PC-3 (cell line): ENCODE measurements around the gene NFYC. TPM values are rescaled to one million over a fixed set of nuclear protein-coding genes. Genes with fewer than 3 reads are reported as not detected.

Experiments used
- ATAC-seq: fragments of 200-7000 bp; cut with Tn5 transposase; 2 replicates; pipeline ENCODE4 v1.9.1; 2020; ENCODE audit warnings: mild to moderate bottlenecking, moderate library complexity
- BruUV-seq: library from RNA; stranded (reverse); fragments of 400-500 nt; replicated peaks from 2 replicates; lab custom pipeline; 2021; lab: Mats Ljungman, UMichigan
- CTCF ChIA-PET: fragments of 300-600 bp; sonication (Branson Sonifier 250); formaldehyde crosslinking; loops from one replicate; lab custom pipeline; 2022; ENCODE audit warnings: antibody characterized with exemption; lab: Charles Lee
- POLR2A ChIA-PET: fragments of 300-600 bp; sonication (Branson Sonifier 250); formaldehyde crosslinking; loops from one replicate; lab custom pipeline; 2022; ENCODE audit warnings: antibody characterized with exemption; ENCODE audit not compliant: unreplicated experiment; lab: Charles Lee
- DNase-seq: peaks from one replicate; pipeline ENCODE4 v3.0.0-alpha.2; 2015
- H2AFZ ChIP-seq: fragments of 300-600 bp; sonication (generic); 2 replicates; pipeline ENCODE4 v1.6.0; 2016; ENCODE audit warnings: antibody characterized with exemption, low read length
- H3F3A ChIP-seq: fragments of 300-600 bp; sonication (generic); one replicate; pipeline ENCODE4 v1.6.0; 2017; ENCODE audit warnings: antibody characterized with exemption, low read length, control low read depth, mild to moderate bottlenecking; ENCODE audit not compliant: unreplicated experiment
- H3K27ac ChIP-seq: fragments of 300-600 bp; sonication (generic); 2 replicates; pipeline ENCODE4 v1.5.1; 2016; ENCODE audit warnings: mild to moderate bottlenecking, low read length
- H3K27me3 ChIP-seq: fragments of 300-600 bp; sonication (generic); 2 replicates; pipeline ENCODE4 v1.6.1; 2016; ENCODE audit warnings: low read length, mixed read lengths
- H3K36me3 ChIP-seq: fragments of 300-600 bp; sonication (generic); 2 replicates; pipeline ENCODE4 v1.6.1; 2016; ENCODE audit warnings: low read depth, mixed run types, low read length, mixed read lengths
- H3K4me1 ChIP-seq: fragments of 300-600 bp; sonication (generic); 2 replicates; pipeline ENCODE4 v1.5.1; 2016; ENCODE audit warnings: low read length; ENCODE audit not compliant: insufficient read depth
- H3K4me2 ChIP-seq: fragments of 300-600 bp; sonication (generic); 2 replicates; pipeline ENCODE4 v1.6.0; 2016; ENCODE audit warnings: low read length
- H3K4me3 ChIP-seq: fragments of 300-600 bp; sonication (generic); 2 replicates; pipeline ENCODE4 v1.5.1; 2016; ENCODE audit warnings: mild to moderate bottlenecking, low read length, mixed read lengths
- H3K79me2 ChIP-seq: fragments of 300-600 bp; sonication (generic); 2 replicates; pipeline ENCODE4 v1.6.1; 2017; ENCODE audit warnings: low read length, mixed read lengths
- H3K9ac ChIP-seq: fragments of 300-600 bp; sonication (generic); 2 replicates; pipeline ENCODE4 v1.6.0; 2016; ENCODE audit warnings: mild to moderate bottlenecking, low read length
- H3K9me2 ChIP-seq: fragments of 300-600 bp; sonication (generic); replicated peaks from 2 replicates; pipeline ENCODE4 v1.6.1; 2016; ENCODE audit warnings: mixed run types, low read length, mixed read lengths
- H3K9me3 ChIP-seq: fragments of 300-600 bp; sonication (generic); 2 replicates; pipeline ENCODE4 v1.6.1; 2016; ENCODE audit warnings: low read length, mixed read lengths
- H4K20me1 ChIP-seq: fragments of 300-600 bp; sonication (generic); 2 replicates; pipeline ENCODE4 v1.6.1; 2016; ENCODE audit warnings: low read length, mixed read lengths
- CTCF ChIP-seq: fragments of 300-600 bp; sonication (generic); conservative IDR thresholded peaks from 2 replicates; pipeline ENCODE4 v1.5.1; 2017; ENCODE audit warnings: antibody characterized with exemption, low read depth, mild to moderate bottlenecking, low read length
- EZH2 ChIP-seq: fragments of 300-600 bp; sonication (generic); IDR thresholded peaks from one replicate; pipeline ENCODE4 v1.6.1; 2017; ENCODE audit warnings: antibody characterized with exemption, mild to moderate bottlenecking, low read length; ENCODE audit not compliant: unreplicated experiment
- EZH2phosphoT487 ChIP-seq: fragments of 300-600 bp; sonication (generic); IDR thresholded peaks from 2 replicates; pipeline ENCODE4 v1.6.1; 2018; ENCODE audit warnings: mild to moderate bottlenecking, antibody characterized with exemption, low read length, borderline replicate concordance
- intact Hi-C: fragments of 100-400 bp; cut with micrococcal nuclease; formaldehyde crosslinking; loops from 2 replicates; pipeline ENCODE4 v1.9.0; 2023
- total RNA-seq: library from RNA; depleted of rRNA; stranded (reverse); fragments of >200 nt; gene quantifications from 2 replicates; pipeline ENCODE4 v1.2.3, GENCODE V29; 2014

NFYC gene
- total RNA-seq, 1 experiment from 2014 or later: 52.6 TPM

DNA sequence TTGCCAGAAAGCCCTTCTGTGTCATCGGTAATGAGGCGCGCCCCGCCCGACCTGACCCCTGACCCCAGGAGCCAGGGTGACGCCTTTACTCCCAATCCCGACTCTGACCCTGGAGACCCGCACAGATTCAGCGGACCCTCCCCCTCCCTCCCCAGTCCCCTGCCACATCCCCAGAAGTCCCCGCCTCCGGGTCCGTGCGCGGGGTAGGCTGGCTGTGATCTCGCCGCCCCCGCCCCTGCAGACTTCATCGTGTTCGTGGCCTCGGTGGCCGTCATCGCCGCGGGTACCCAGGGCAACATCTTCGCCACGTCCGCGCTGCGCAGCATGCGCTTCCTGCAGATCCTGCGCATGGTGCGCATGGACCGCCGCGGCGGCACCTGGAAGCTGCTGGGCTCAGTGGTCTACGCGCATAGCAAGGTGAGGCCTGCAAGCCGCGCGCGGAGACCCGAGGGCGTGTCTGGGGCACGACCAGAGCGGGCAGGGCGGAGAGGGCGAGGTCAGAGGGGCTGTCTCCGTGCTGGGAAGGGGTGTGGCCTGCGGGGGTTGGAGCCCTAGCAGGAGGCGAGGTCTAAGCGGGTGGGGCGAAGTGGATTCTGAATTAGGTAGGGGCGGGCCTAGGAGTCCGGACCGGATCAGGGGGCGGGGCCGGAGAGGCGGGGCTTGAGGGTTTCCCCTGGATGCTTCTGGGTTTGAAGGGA lies 126.9 kb downstream of the NFYC start:
- no peaks in the 10 kb centered on the region for H3K79me2 ChIP-seq

GRCh38 chr1:40819101-40819500 lies 127.6 kb downstream of the NFYC start:
- H3K4me3 ChIP-seq: no peak overlapping the region
- CTCF ChIA-PET: no interaction called here
- no peaks in the 10 kb centered on the region for H3K9me3 ChIP-seq

More for the DNA sequence above, 126.9 kb downstream of the NFYC start:
- Histone ChIP-seq H3K36me3 (no peaks in the 10 kb centered on the region), H3K9me3 (no peaks in the 10 kb centered on the region), H3K9me2 (no peaks in the 10 kb centered on the region), H3K9ac (no peak overlapping the region), H3K27ac (no peak overlapping the region), H4K20me1 (no peaks in the 10 kb centered on the region), H3K27me3 (no peaks in the 10 kb centered on the region), H3K4me1 (no peaks in the 10 kb centered on the region), H2AFZ (no peak overlapping the region), H3K4me3 (no peak overlapping the region), H3K4me2 (no peak overlapping the region), H3F3A (no peaks in the 10 kb centered on the region)
- POLR2A ChIA-PET: no interaction called here
- CTCF ChIA-PET: no interaction called here
- intact Hi-C loops: no loop called here
- no TSS peak for BruUV-seq
- DNase-seq (no peak), ATAC-seq (no peak)
- TF ChIP-seq CTCF: no peak
- no peak for TF ChIP-seq EZH2phosphoT487
- no peak for TF ChIP-seq EZH2

More at GRCh38 chr1:40819101-40819500, 127.6 kb downstream of the NFYC start:
- ATAC-seq (no peak), DNase-seq (no peak)
- intact Hi-C loops: no loop called here
- H3K9me2 ChIP-seq: no peaks in the 10 kb centered on the region
- H3K9ac ChIP-seq: no peak overlapping the region
- no peaks in the 10 kb centered on the region for H3K4me1 ChIP-seq
- H3K27ac ChIP-seq: no peak overlapping the region
- H2AFZ ChIP-seq: no peak overlapping the region
- no peaks in the 10 kb centered on the region for H3K79me2 ChIP-seq
- no TSS peak for BruUV-seq
- no peaks in the 10 kb centered on the region for H4K20me1 ChIP-seq
- POLR2A ChIA-PET: no interaction called here
- no peaks in the 10 kb centered on the region for H3K36me3 ChIP-seq
- TF ChIP-seq CTCF (no peak), EZH2phosphoT487 (no peak), EZH2 (no peak)
- H3F3A ChIP-seq: no peaks in the 10 kb centered on the region
- H3K4me2 ChIP-seq: no peak overlapping the region
- H3K27me3 ChIP-seq: no peaks in the 10 kb centered on the region
